ENCODE measurements around the gene CA4. TPM values are rescaled to one million over a fixed set of nuclear protein-coding genes. Genes with fewer than 3 reads are reported as not detected.

CA4 gene
- total and polyA plus RNA-seq, 9 of the 15 experiments (the other 6 are each of a cell fraction or from before 2014, with no cell fraction given), result 0.13 TPM; not detected in 7

DNA sequence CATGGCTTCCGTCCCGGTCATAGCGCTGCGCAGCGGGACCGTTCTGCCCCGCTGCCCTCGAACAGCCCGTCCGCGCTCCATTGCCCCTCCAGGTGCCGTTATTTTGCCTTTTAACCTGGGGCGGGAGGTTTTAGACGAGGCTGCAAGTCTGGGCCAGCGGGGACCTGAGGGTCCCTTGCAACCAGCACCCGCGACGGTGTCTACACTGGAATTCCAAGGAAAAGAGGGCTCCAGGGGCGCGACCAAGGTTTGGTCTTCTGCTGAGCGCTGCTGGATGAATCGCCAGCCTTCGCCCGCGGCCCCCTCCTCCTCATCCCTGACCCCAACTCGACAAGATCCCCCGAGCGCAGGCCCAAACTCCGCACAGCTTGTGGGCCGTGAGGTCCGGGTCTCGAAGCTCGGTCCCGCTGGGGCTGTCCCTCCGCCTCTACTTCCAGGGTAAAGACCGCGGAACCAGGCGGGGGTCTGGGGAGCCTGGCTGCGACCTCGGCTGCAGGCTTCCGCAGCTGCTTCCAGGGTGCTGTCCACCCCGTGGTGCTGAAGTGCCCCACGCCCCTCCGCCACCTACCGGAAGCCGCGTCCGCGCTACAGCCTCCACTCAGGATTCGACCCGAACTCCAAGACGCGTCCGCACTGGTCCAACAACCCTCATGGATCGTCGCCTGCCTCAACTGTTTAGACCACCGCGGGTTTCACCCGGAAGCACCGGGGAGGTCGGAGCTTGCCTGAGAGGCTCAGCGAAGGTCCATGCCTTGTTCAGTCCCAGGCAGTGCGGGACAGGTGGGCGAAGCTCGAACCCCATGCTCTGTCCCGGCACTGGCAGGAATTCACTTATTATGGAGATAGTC lies 10.1 kb upstream of the CA4 start (continued):
- TF ChIP-seq, protein P1, sequence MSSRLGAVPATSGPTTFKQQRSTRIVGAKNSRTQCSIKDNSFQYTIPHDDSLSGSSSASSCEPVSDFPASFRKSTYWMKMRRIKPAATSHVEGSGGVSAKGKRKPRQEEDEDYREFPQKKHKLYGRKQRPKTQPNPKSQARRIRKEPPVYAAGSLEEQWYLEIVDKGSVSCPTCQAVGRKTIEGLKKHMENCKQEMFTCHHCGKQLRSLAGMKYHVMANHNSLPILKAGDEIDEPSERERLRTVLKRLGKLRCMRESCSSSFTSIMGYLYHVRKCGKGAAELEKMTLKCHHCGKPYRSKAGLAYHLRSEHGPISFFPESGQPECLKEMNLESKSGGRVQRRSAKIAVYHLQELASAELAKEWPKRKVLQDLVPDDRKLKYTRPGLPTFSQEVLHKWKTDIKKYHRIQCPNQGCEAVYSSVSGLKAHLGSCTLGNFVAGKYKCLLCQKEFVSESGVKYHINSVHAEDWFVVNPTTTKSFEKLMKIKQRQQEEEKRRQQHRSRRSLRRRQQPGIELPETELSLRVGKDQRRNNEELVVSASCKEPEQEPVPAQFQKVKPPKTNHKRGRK (tag; IDR thresholded peaks at IDR 0.05), result no peak
- TF ChIP-seq, protein P2, sequence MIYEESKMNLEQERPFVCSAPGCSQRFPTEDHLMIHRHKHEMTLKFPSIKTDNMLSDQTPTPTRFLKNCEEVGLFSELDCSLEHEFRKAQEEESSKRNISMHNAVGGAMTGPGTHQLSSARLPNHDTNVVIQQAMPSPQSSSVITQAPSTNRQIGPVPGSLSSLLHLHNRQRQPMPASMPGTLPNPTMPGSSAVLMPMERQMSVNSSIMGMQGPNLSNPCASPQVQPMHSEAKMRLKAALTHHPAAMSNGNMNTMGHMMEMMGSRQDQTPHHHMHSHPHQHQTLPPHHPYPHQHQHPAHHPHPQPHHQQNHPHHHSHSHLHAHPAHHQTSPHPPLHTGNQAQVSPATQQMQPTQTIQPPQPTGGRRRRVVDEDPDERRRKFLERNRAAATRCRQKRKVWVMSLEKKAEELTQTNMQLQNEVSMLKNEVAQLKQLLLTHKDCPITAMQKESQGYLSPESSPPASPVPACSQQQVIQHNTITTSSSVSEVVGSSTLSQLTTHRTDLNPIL (CRISPR knock-in tag; IDR thresholded peaks at IDR 0.05), result no peak
- TF ChIP-seq TAF7 (tag; IDR thresholded peaks at IDR 0.05) (no peak), RBM15 (IDR thresholded peaks at IDR 0.05; ENCODE audit: insufficient read depth, low read length) (no peak), STAG1 (CRISPR knock-in tag; IDR thresholded peaks at IDR 0.05; ENCODE audit: borderline replicate concordance) (peak; percentile 59; the same call in 1 of the 2 replicates), NR2C1 (IDR thresholded peaks at IDR 0.05) (no peak), NR2C1 (tag; IDR thresholded peaks at IDR 0.05) (no peak), HNRNPH1 (optimal IDR thresholded peaks at IDR 0.05; ENCODE audit: low read depth, low read length) (no peak), SAFB (IDR thresholded peaks at IDR 0.05; ENCODE audit: borderline replicate concordance, low read depth, low read length) (peak; percentile 58; the same call in 1 of the 2 replicates), PTBP1 (IDR thresholded peaks at IDR 0.05; ENCODE audit: low read depth, low read length) (0 out of 2 replicates have a peak, but pooled peaks have one; percentile 30), ADNP (tag; IDR thresholded peaks at IDR 0.05) (no peak), ZNF586 (CRISPR knock-in tag; conservative IDR thresholded peaks at IDR 0.05) (no peak), ZNF644 (tag; IDR thresholded peaks at IDR 0.05; ENCODE audit: low read depth) (peak; percentile 76), SRF (CRISPR knock-in tag; IDR thresholded peaks at IDR 0.05) (peak in 1 of 2 experiments; percentile 79; a peak in 2 of 4 replicates)
- TF ChIP-seq, protein P3, sequence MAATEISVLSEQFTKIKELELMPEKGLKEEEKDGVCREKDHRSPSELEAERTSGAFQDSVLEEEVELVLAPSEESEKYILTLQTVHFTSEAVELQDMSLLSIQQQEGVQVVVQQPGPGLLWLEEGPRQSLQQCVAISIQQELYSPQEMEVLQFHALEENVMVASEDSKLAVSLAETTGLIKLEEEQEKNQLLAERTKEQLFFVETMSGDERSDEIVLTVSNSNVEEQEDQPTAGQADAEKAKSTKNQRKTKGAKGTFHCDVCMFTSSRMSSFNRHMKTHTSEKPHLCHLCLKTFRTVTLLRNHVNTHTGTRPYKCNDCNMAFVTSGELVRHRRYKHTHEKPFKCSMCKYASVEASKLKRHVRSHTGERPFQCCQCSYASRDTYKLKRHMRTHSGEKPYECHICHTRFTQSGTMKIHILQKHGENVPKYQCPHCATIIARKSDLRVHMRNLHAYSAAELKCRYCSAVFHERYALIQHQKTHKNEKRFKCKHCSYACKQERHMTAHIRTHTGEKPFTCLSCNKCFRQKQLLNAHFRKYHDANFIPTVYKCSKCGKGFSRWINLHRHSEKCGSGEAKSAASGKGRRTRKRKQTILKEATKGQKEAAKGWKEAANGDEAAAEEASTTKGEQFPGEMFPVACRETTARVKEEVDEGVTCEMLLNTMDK (IDR thresholded peaks at IDR 0.05; ENCODE audit: borderline replicate concordance, insufficient read depth, low read depth, low read length, poor library complexity, severe bottlenecking), result peak; percentile 96
- TF ChIP-seq, protein P4, sequence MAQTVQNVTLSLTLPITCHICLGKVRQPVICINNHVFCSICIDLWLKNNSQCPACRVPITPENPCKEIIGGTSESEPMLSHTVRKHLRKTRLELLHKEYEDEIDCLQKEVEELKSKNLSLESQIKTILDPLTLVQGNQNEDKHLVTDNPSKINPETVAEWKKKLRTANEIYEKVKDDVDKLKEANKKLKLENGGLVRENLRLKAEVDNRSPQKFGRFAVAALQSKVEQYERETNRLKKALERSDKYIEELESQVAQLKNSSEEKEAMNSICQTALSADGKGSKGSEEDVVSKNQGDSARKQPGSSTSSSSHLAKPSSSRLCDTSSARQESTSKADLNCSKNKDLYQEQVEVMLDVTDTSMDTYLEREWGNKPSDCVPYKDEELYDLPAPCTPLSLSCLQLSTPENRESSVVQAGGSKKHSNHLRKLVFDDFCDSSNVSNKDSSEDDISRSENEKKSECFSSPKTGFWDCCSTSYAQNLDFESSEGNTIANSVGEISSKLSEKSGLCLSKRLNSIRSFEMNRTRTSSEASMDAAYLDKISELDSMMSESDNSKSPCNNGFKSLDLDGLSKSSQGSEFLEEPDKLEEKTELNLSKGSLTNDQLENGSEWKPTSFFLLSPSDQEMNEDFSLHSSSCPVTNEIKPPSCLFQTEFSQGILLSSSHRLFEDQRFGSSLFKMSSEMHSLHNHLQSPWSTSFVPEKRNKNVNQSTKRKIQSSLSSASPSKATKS (CRISPR knock-in tag; IDR thresholded peaks at IDR 0.05), result no peak
- TF ChIP-seq, protein P5, sequence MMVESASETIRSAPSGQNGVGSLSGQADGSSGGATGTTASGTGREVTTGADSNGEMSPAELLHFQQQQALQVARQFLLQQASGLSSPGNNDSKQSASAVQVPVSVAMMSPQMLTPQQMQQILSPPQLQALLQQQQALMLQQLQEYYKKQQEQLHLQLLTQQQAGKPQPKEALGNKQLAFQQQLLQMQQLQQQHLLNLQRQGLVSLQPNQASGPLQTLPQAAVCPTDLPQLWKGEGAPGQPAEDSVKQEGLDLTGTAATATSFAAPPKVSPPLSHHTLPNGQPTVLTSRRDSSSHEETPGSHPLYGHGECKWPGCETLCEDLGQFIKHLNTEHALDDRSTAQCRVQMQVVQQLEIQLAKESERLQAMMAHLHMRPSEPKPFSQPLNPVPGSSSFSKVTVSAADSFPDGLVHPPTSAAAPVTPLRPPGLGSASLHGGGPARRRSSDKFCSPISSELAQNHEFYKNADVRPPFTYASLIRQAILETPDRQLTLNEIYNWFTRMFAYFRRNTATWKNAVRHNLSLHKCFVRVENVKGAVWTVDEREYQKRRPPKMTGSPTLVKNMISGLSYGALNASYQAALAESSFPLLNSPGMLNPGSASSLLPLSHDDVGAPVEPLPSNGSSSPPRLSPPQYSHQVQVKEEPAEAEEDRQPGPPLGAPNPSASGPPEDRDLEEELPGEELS (CRISPR knock-in tag; IDR thresholded peaks at IDR 0.05; ENCODE audit: borderline replicate concordance), result peak; percentile 94; the same call in 1 of the 2 replicates
